Endothelial cell of umbilical vein (primary cell): ENCODE results near the gene LAMTOR4. TPM values are rescaled to one million over a fixed set of nuclear protein-coding genes. Genes with fewer than 3 reads are reported as not detected.
A peak's percentile ranks its signal among the peaks of the same experiment; 100 is the strongest.

Experiments used
- BruUV-seq: library from RNA; stranded (reverse); fragments of 400-500 nt; replicated peaks from 2 replicates; lab custom pipeline; 2021; lab: Mats Ljungman, UMichigan
- CTCF ChIA-PET: fragments of 300-600, 350-600 bp; sonication (Branson Sonifier 250); formaldehyde crosslinking; loops from one replicate; lab custom pipeline; 2021; ENCODE audit warnings: antibody characterized with exemption, inconsistent platforms; lab: Charles Lee
- POLR2A ChIA-PET: fragments of 300-600, 350-600 bp; sonication (Branson Sonifier 250); formaldehyde crosslinking; loops from one replicate; lab custom pipeline; 2021; ENCODE audit warnings: antibody characterized with exemption, inconsistent platforms; lab: Charles Lee
- DNase-seq: peaks from one replicate; pipeline ENCODE4 v3.0.0-alpha.2; 2011; ENCODE audit warnings: low read depth, low spot score
- FAIRE-seq: peaks from 2 replicates; lab custom pipeline; 2011; peaks lifted over from hg19 to GRCh38; lab: Jason Lieb, UNC
- H2AFZ ChIP-seq: 2 replicates; pipeline ENCODE4 v1.6.0; 2012; ENCODE audit warnings: low read depth, low read length, control low read depth, inconsistent platforms
- H3K27ac ChIP-seq: 2 replicates; pipeline ENCODE4 v1.5.1; 2011; ENCODE audit warnings: low read depth, mild to moderate bottlenecking, control low read depth, low read length, moderate library complexity; ENCODE audit not compliant: insufficient read depth
- H3K27me3 ChIP-seq, 2 experiments: 2 replicates each; pipeline versions ENCODE4 v1.6.0 to v1.6.1; 2011; ENCODE audit warnings: low read length in 2 of 2, mixed read lengths in 1 of 2; ENCODE audit not compliant: control insufficient read depth in 2 of 2, insufficient read depth in 2 of 2
- H3K36me3 ChIP-seq, 2 experiments: 2 replicates in 1 of 2; 3 replicates in 1 of 2; pipeline ENCODE4 v1.5.1; 2011; ENCODE audit warnings: low read length in 2 of 2, mild to moderate bottlenecking in 1 of 2, moderate library complexity in 1 of 2; ENCODE audit not compliant: control insufficient read depth in 2 of 2, insufficient read depth in 2 of 2; ENCODE audit errors: extremely low read depth in 1 of 2
- H3K4me1 ChIP-seq: 3 replicates; pipeline ENCODE4 v1.5.1; 2011; ENCODE audit warnings: mild to moderate bottlenecking, low read length; ENCODE audit not compliant: control insufficient read depth, insufficient read depth; ENCODE audit errors: extremely low read depth
- H3K4me2 ChIP-seq: 2 replicates; pipeline ENCODE4 v1.6.1; 2011; ENCODE audit warnings: low read length, control low read depth, mixed read lengths; ENCODE audit not compliant: insufficient read depth
- H3K4me3 ChIP-seq, 3 experiments: fragments of 200-600 bp in 1 of 3; sonication (generic), shearing (Covaris generic) in 1 of 3; replicated peaks in 1 of 3; 2 replicates each; pipeline ENCODE4 v1.5.1; 2011 to 2016; ENCODE audit warnings: control low read depth in 3 of 3, low read length in 3 of 3, mild to moderate bottlenecking in 2 of 3, inconsistent platforms in 1 of 3, low read depth in 1 of 3, moderate library complexity in 1 of 3; ENCODE audit not compliant: insufficient read depth in 1 of 3
- H3K79me2 ChIP-seq: 2 replicates; pipeline ENCODE4 v1.6.0; 2012; ENCODE audit warnings: low read length, inconsistent platforms; ENCODE audit not compliant: control insufficient read depth, insufficient read depth
- H3K9ac ChIP-seq: replicated peaks from 2 replicates; pipeline ENCODE3; 2011; ENCODE audit warnings: low read length, control low read depth; ENCODE audit not compliant: insufficient read depth; ENCODE audit errors: extremely low read depth
- H3K9me1 ChIP-seq: replicated peaks from 3 replicates; pipeline ENCODE4 v1.6.0; 2011; ENCODE audit warnings: mild to moderate bottlenecking, low read length; ENCODE audit not compliant: control insufficient read depth, insufficient read depth; ENCODE audit errors: extremely low read depth
- H3K9me3 ChIP-seq: replicated peaks from 2 replicates; pipeline ENCODE4 v1.5.1; 2012; ENCODE audit warnings: low read length, inconsistent platforms; ENCODE audit not compliant: control insufficient read depth, insufficient read depth
- H4K20me1 ChIP-seq: replicated peaks from 2 replicates; pipeline ENCODE3; 2011; ENCODE audit warnings: mild to moderate bottlenecking, low read length; ENCODE audit not compliant: control insufficient read depth, insufficient read depth; ENCODE audit errors: extremely low read depth
- CTCF ChIP-seq, 2 donors: IDR thresholded peaks; 1 replicate in 1 of 2; 2 replicates in 1 of 2; pipeline ENCODE4 v1.5.1; 2011; ENCODE audit warnings: low read length in 2 of 2, mild to moderate bottlenecking in 2 of 2, moderate library complexity in 2 of 2, control low read depth in 1 of 2, inconsistent platforms in 1 of 2, low read depth in 1 of 2; ENCODE audit not compliant: insufficient read depth in 1 of 2; ENCODE audit errors: extremely low read depth in 1 of 2
- FOS ChIP-seq: IDR thresholded peaks from 2 replicates; pipeline ENCODE4 v1.6.1; 2011; ENCODE audit warnings: mild to moderate bottlenecking, low read length, moderate library complexity, borderline replicate concordance; ENCODE audit not compliant: insufficient read depth
- JUN ChIP-seq: IDR thresholded peaks from 2 replicates; pipeline ENCODE4 v1.6.1; 2011; ENCODE audit warnings: borderline replicate concordance, low read depth; ENCODE audit not compliant: insufficient read length, insufficient read depth
- MYC ChIP-seq: IDR thresholded peaks from one replicate; pipeline ENCODE4 v1.6.1; 2011; ENCODE audit warnings: mild to moderate bottlenecking, low read depth, low read length
- POLR2A ChIP-seq: IDR thresholded peaks from 2 replicates; pipeline ENCODE4 v1.6.1; 2012; ENCODE audit warnings: low read depth, mild to moderate bottlenecking, control low read depth, low read length
- dilution Hi-C: fragments of 300-500 bp; cut with MboI; formaldehyde crosslinking; loops from one replicate; pipeline ENCODE4 v1.15.0; 2019; ENCODE audit warnings: low sequenced_read_pairs; ENCODE audit not compliant: extremely low pct_ligation_motif_present
- intact Hi-C: fragments of 100-400 bp; cut with micrococcal nuclease; formaldehyde crosslinking; loops from one replicate; pipeline ENCODE4 v1.10.0; 2022
- polyA plus RNA-seq, 4 experiments: library from polyadenylated mRNA; depleted of rRNA in 3 of 4; stranded (reverse) in 3 of 4; unstranded in 1 of 4; fragments of >200 nt; gene quantifications; 2 replicates each; pipeline versions ENCODE4 v1.2.1 to v1.2.3, GENCODE V29; 2011 to 2012; ENCODE audit warnings: missing spikeins in 1 of 4
- total RNA-seq: library from RNA; stranded (reverse); gene quantifications from 2 replicates; pipeline ENCODE4 v1.2.3, GENCODE V29; 2021

The LAMTOR4 gene
- total and polyA plus RNA-seq, 2 donors (not counting 3 experiments of a cell fraction or from before 2014, with no cell fraction given): 139 to 520 TPM

DNA sequence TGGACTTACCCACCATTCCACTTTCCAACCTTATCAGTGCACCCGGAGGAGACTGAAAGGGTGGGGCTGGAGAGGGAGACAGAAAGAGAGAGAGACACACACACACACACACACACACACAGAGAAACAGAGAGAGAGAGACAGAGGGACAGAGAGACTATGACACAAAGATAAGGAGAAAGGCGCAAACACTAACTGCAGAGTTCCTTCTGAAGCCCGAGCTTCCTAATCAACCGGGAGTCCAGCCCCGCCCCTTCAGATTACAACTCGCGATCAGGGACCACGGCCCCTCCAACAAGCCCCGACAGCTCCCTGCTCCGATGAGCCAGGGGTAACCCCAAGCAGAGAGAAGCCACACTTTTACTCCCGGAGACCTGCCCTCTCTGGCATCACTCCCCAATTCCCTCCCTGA, 19.2 kb downstream of the LAMTOR4 start:
- FAIRE-seq (no peak), DNase-seq (no peak)
- CTCF ChIA-PET: interaction anchor here (0.8 to 4.4 kb wide), 9 partner anchors 9 to 37 kb away, joined by 3 to 17 read pairs (median 5); partner anchors contain the start of genes GPC2, LAMTOR4, STAG3 and TRAPPC14
- Histone ChIP-seq H3K79me2 (no peaks in the 10 kb centered on the region), H3K4me3 (peak overlapping the region; percentile 34 to 67 (median 55)), H4K20me1 (no peaks in the 10 kb centered on the region), H3K27ac (no peak overlapping the region), H3K36me3 (no peaks in the 10 kb centered on the region), H2AFZ (peak overlapping the region; percentile 88), H3K9me3 (no peaks in the 10 kb centered on the region), H3K27me3 (peaks cover 5 to 15% of the 10 kb centered on the region in 2 experiments), H3K4me2 (peak overlapping the region; percentile 84), H3K4me1 (peaks cover 14% of the 10 kb centered on the region), H3K9me1 (no peaks in the 10 kb centered on the region), H3K9ac (no peak overlapping the region)
- BruUV-seq: no TSS peak
- no peak for TF ChIP-seq JUN
- peak; percentile 28 for TF ChIP-seq POLR2A
- intact Hi-C loops (loop anchor here (1.0 kb wide), 1 partner anchor 10 kb away; the partner anchor contains the start of gene TRAPPC14), dilution Hi-C loops (no loop called here)
- POLR2A ChIA-PET: no interaction called here

GRCh38 chr7:100169147-100169850, 20.6 kb downstream of the LAMTOR4 start:
- Histone ChIP-seq H3K4me2 (no peak overlapping the region), H2AFZ (no peak overlapping the region), H3K4me1 (peaks cover 14% of the 10 kb centered on the region), H3K36me3 (peaks cover 0 to 3% of the 10 kb centered on the region in 2 experiments), H3K79me2 (no peaks in the 10 kb centered on the region), H3K27ac (no peak overlapping the region), H3K9ac (no peak overlapping the region), H4K20me1 (no peaks in the 10 kb centered on the region), H3K4me3 (no peak overlapping the region), H3K9me3 (no peaks in the 10 kb centered on the region), H3K27me3 (peaks cover 4 to 15% of the 10 kb centered on the region in 2 experiments), H3K9me1 (no peaks in the 10 kb centered on the region)
- intact Hi-C loops (no loop called here), dilution Hi-C loops (no loop called here)
- POLR2A ChIA-PET: interaction anchor here (0.7 kb wide), 1 partner anchor 38 kb away, joined by 5 read pairs; no protein-coding TSS in a partner anchor
- CTCF ChIA-PET: interaction anchor here (1.1 to 4.4 kb wide), 4 partner anchors 8 to 21 kb away, joined by 3 to 17 read pairs (median 6); partner anchors contain the start of genes GPC2 and STAG3
- no TSS peak for BruUV-seq
- DNase-seq (no peak), FAIRE-seq (no peak)
- TF ChIP-seq FOS (no peak), CTCF (IDR thresholded peaks at IDR 0.05; ENCODE audit: extremely low read depth in 1 of 2, insufficient read depth in 1 of 2, low read depth in 1 of 2, low read length in 2 of 2) (no peak), MYC (no peak)
